Kidney (tissue), 14 donors: ENCODE measurements around the gene MYEF2. TPM values are rescaled to one million over a fixed set of nuclear protein-coding genes. Genes with fewer than 3 reads are reported as not detected.

Source experiments
- DNase-seq, 5 donors: peaks; one replicate each; pipeline ENCODE4 v3.0.0-alpha.2; 2013 to 2020
- FAIRE-seq: peaks from 2 replicates; lab custom pipeline; 2012; peaks lifted over from hg19 to GRCh38; lab: Jason Lieb, UNC
- H3K27ac ChIP-seq, 2 donors: one replicate each; pipeline ENCODE4 v1.7.0; 2013; ENCODE audit warnings: low read depth in 2 of 2, low read length in 2 of 2, inconsistent platforms in 1 of 2
- H3K27me3 ChIP-seq: one replicate; pipeline ENCODE4 v1.7.1; 2013; ENCODE audit warnings: low read length, inconsistent platforms; ENCODE audit not compliant: control insufficient read depth, insufficient read depth
- H3K36me3 ChIP-seq, 3 donors: one replicate each; pipeline versions ENCODE4 v1.7.0 to v1.7.1; 2013; ENCODE audit warnings: low read length in 3 of 3, control low read depth in 1 of 3, inconsistent platforms in 1 of 3; ENCODE audit not compliant: insufficient read depth in 3 of 3, control insufficient read depth in 2 of 3
- H3K4me1 ChIP-seq, 3 donors: one replicate each; pipeline versions ENCODE4 v1.7.0 to v1.7.1; 2013; ENCODE audit warnings: low read length in 3 of 3, inconsistent platforms in 1 of 3, low read depth in 1 of 3; ENCODE audit not compliant: control insufficient read depth in 2 of 3, insufficient read depth in 2 of 3
- H3K4me3 ChIP-seq, 3 donors: one replicate each; pipeline versions ENCODE4 v1.7.0 to v1.8.1; 2013; ENCODE audit warnings: low read length in 3 of 3, control low read depth in 1 of 3, inconsistent platforms in 1 of 3
- H3K9ac ChIP-seq, 3 donors: one replicate each; pipeline versions ENCODE4 v1.7.0 to v1.7.1; 2013; ENCODE audit warnings: low read length in 3 of 3, control low read depth in 1 of 3, inconsistent platforms in 1 of 3
- H3K9me3 ChIP-seq, 3 donors: one replicate each; pipeline versions ENCODE4 v1.7.0 to v1.7.1; 2013; ENCODE audit warnings: low read length in 3 of 3, control low read depth in 1 of 3, inconsistent platforms in 1 of 3; ENCODE audit not compliant: control insufficient read depth in 2 of 3, insufficient read depth in 1 of 3
- CTCF ChIP-seq: IDR thresholded peaks from 3 replicates; pipeline ENCODE4 v1.5.1; 2012; ENCODE audit warnings: mild to moderate bottlenecking, moderate library complexity, borderline replicate concordance; ENCODE audit not compliant: insufficient read depth; ENCODE audit errors: extremely low read depth
- intact Hi-C: fragments of 100-400 bp; cut with DNase I; formaldehyde crosslinking; loops from one replicate; pipeline ENCODE4 v1.11.1; 2022
- polyA plus RNA-seq: library from polyadenylated mRNA; stranded (reverse); fragments of 350-450 nt; fragmentation: Illumina TruSeq; extraction: RNeasy Lipid Tissue Mini Kit (QIAGEN cat#74804); gene quantifications from one replicate; pipeline ENCODE4 v1.2.3, GENCODE V29; 2014; ENCODE audit warnings: low read depth, low replicate concordance; ENCODE audit not compliant: insufficient read depth
- total RNA-seq: library from RNA; stranded (reverse); fragmentation: NEBNext Ultra II Directional; extraction: Animal tissue kit (Norgen Biotek cat#: 25700); gene quantifications from one replicate; pipeline ENCODE4 v1.2.1, GENCODE V29; 2021
- donor health status: control.
- donor health status: control.
- donor health status: control.
- donor health status: control.
- donor health status: control.
- donor health status: DM: yes; HTN: yes; CAD: no.
- donor health status: Normal renal cell carcinoma (clear cell type).

Gene MYEF2
- total and polyA plus RNA-seq, 2 donors from 2014 or later: 17.6 to 46.3 TPM

- FAIRE-seq: peak; percentile 3
- no peak for TF ChIP-seq CTCF
Observed at GRCh38 chr15:48185529-48185928, 7.4 kb upstream of the MYEF2 start.

GRCh38 chr15:48182749-48183148 is 4.7 kb upstream of the MYEF2 start:
- Histone ChIP-seq H3K4me1 (no peaks in the 10 kb centered on the region), H3K4me3 (no peak overlapping the region), H3K9ac (no peak overlapping the region), H3K27ac (no peak overlapping the region), H3K36me3 (no peaks in the 10 kb centered on the region), H3K27me3 (no peaks in the 10 kb centered on the region), H3K9me3 (no peaks in the 10 kb centered on the region)
- intact Hi-C loops: no loop called here
- no peak for TF ChIP-seq CTCF
- no peak for FAIRE-seq
- DNase-seq: no peak

More at GRCh38 chr15:48185529-48185928, 7.4 kb upstream of the MYEF2 start:
- H3K27ac ChIP-seq: no peak overlapping the region
- no peaks in the 10 kb centered on the region for H3K36me3 ChIP-seq
- no peaks in the 10 kb centered on the region for H3K9me3 ChIP-seq
- no peaks in the 10 kb centered on the region for H3K27me3 ChIP-seq
- H3K4me1 ChIP-seq: no peaks in the 10 kb centered on the region
- intact Hi-C loops: no loop called here
- DNase-seq: no peak
- H3K9ac ChIP-seq: no peak overlapping the region
- no peak overlapping the region for H3K4me3 ChIP-seq

GRCh38 chr15:48178648-48178931 is 495 bp upstream of the MYEF2 start:
- no peak for TF ChIP-seq CTCF
- intact Hi-C loops: no loop called here
- no peak for DNase-seq
- no peaks in the 10 kb centered on the region for H3K27me3 ChIP-seq
- no peak for FAIRE-seq
- H3K27ac ChIP-seq: no peak overlapping the region
- H3K4me3 ChIP-seq: peak overlapping the region in 2 of 3 donors; percentile 44 to 72
- H3K36me3 ChIP-seq: no peaks in the 10 kb centered on the region
- H3K4me1 ChIP-seq: no peaks in the 10 kb centered on the region
- H3K9ac ChIP-seq: no peak overlapping the region
- H3K9me3 ChIP-seq: no peaks in the 10 kb centered on the region

GRCh38 chr15:48177383-48177765 is 721 bp downstream of the MYEF2 start:
- TF ChIP-seq CTCF: no peak
- intact Hi-C loops: no loop called here
- no peaks in the 10 kb centered on the region for H3K27me3 ChIP-seq
- DNase-seq (peak in 2 of 5 donors; percentile 85), FAIRE-seq (no peak)
- H3K9ac ChIP-seq: peak overlapping the region; percentile 44 to 61 (median 60)
- no peaks in the 10 kb centered on the region for H3K36me3 ChIP-seq
- H3K27ac ChIP-seq: peak overlapping the region; percentile 1 to 78
- H3K9me3 ChIP-seq: no peaks in the 10 kb centered on the region
- H3K4me1 ChIP-seq: no peaks in the 10 kb centered on the region
- H3K4me3 ChIP-seq: peak overlapping the region; percentile 46 to 72 (median 60)
